MCF 10A (cell line): ENCODE results near the gene CARD9. TPM values are rescaled to one million over a fixed set of nuclear protein-coding genes. Genes with fewer than 3 reads are reported as not detected.

ENCODE experiments used
- BruUV-seq: library from RNA; stranded (reverse); fragments of 400-500 nt; replicated peaks from 2 replicates; lab custom pipeline; 2021; lab: Mats Ljungman, UMichigan
- CTCF ChIA-PET: fragments of 300-600 bp; sonication (Branson Sonifier 250); formaldehyde crosslinking; extraction: SDS; loops from one replicate; lab custom pipeline; 2021; ENCODE audit warnings: antibody characterized with exemption, inconsistent platforms; lab: Yijun Ruan, JAX
- POLR2A ChIA-PET: fragments of 300-600, 350-650 bp; sonication (Branson Sonifier 250); formaldehyde crosslinking; extraction: SDS; loops from one replicate; lab custom pipeline; 2020; ENCODE audit warnings: antibody characterized with exemption, inconsistent platforms; lab: Yijun Ruan, JAX
- DNase-seq: peaks from one replicate; pipeline ENCODE4 v3.0.0-alpha.2; 2018; ENCODE audit not compliant: unreplicated experiment
- H3K27ac Mint-ChIP-seq: one replicate; pipeline ENCODE4 v1.8.0; 2022; ENCODE audit warnings: mild to moderate bottlenecking, low read depth, mixed read lengths; ENCODE audit not compliant: unreplicated experiment
- H3K27me3 Mint-ChIP-seq: one replicate; pipeline ENCODE4 v1.8.0; 2022; ENCODE audit warnings: mixed read lengths; ENCODE audit not compliant: insufficient read depth, unreplicated experiment
- H3K36me3 Mint-ChIP-seq: one replicate; pipeline ENCODE4 v1.8.0; 2022; ENCODE audit warnings: mild to moderate bottlenecking, moderate library complexity, mixed read lengths; ENCODE audit not compliant: insufficient read depth, unreplicated experiment
- H3K4me1 Mint-ChIP-seq: one replicate; pipeline ENCODE4 v1.8.0; 2022; ENCODE audit warnings: mixed read lengths; ENCODE audit not compliant: insufficient read depth, unreplicated experiment
- H3K4me3 Mint-ChIP-seq: one replicate; pipeline ENCODE4 v1.8.0; 2022; ENCODE audit warnings: mild to moderate bottlenecking, moderate library complexity, mixed read lengths; ENCODE audit not compliant: unreplicated experiment
- H3K9me3 Mint-ChIP-seq: one replicate; pipeline ENCODE4 v1.8.0; 2022; ENCODE audit warnings: mixed read lengths; ENCODE audit not compliant: unreplicated experiment
- CTCF ChIP-seq: fragments of 200-600 bp; IDR thresholded peaks from one replicate; pipeline ENCODE4 v1.8.0; 2022; ENCODE audit warnings: antibody characterized with exemption, mild to moderate bottlenecking; ENCODE audit not compliant: unreplicated experiment
- intact Hi-C: fragments of 100-400 bp; cut with micrococcal nuclease; formaldehyde crosslinking; loops from 2 replicates; pipeline ENCODE4 v1.14.1; 2022
- total RNA-seq: library from RNA; stranded (reverse); gene quantifications from 2 replicates; pipeline ENCODE4 v1.2.3, GENCODE V29; 2022

Gene CARD9
- total RNA-seq, 1 experiment from 2014 or later, result 0.33 TPM

- H3K4me1 Mint-ChIP-seq, result no peaks in the 10 kb centered on the region
- no peaks in the 10 kb centered on the region for H3K27me3 Mint-ChIP-seq
- CTCF ChIA-PET, result interaction anchor here (0.7 kb wide), 1 partner anchor 41 kb away, joined by 3 read pairs; no protein-coding TSS in a partner anchor
- no peaks in the 10 kb centered on the region for H3K9me3 Mint-ChIP-seq
- peaks cover 4% of the 10 kb centered on the region for H3K36me3 Mint-ChIP-seq
- H3K27ac Mint-ChIP-seq, result no peak overlapping the region
- no peak overlapping the region for H3K4me3 Mint-ChIP-seq
- no peak for DNase-seq
- intact Hi-C loops, result no loop called here
- POLR2A ChIA-PET, result no interaction called here
- no TSS peak for BruUV-seq
- no peak for TF ChIP-seq CTCF
Observed at GRCh38 chr9:136367296-136368145, 5.9 kb downstream of the CARD9 start.

DNA sequence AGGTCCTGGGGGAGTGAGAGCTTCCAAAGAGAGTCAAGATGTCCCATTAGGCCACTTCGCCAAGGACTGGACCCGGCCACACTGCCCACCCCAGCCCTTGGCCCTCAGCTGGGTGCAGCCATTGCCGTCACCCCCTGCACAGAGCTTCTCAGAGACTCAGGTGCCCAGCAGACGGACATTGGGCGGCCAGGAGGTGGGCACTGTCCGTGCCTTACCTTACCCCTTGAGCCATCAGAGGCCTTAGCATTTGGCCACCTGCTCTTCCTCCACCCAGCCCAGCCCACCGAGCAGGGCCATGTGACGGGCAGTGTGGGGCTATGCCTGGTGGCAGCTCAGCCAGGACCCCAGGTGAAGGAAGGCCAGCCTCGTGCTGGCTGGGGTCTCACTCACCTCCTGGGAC lies 6.6 kb downstream of the CARD9 start:
- no peaks in the 10 kb centered on the region for H3K4me1 Mint-ChIP-seq
- no peak for DNase-seq
- peaks cover 5% of the 10 kb centered on the region for H3K36me3 Mint-ChIP-seq
- H3K4me3 Mint-ChIP-seq, result no peak overlapping the region
- BruUV-seq, result no TSS peak
- no peaks in the 10 kb centered on the region for H3K9me3 Mint-ChIP-seq
- POLR2A ChIA-PET, result interaction anchor here (0.5 kb wide), 1 partner anchor 77 kb away, joined by 3 read pairs; no protein-coding TSS in a partner anchor
- intact Hi-C loops, result no loop called here
- H3K27ac Mint-ChIP-seq, result no peak overlapping the region
- TF ChIP-seq CTCF, result no peak
- CTCF ChIA-PET, result interaction anchor here (0.7 kb wide), 1 partner anchor 42 kb away, joined by 3 read pairs; no protein-coding TSS in a partner anchor
- H3K27me3 Mint-ChIP-seq, result no peaks in the 10 kb centered on the region

GRCh38 chr9:136365775-136366222 lies 7.7 kb downstream of the CARD9 start:
- Mint-ChIP-seq H3K4me1 (no peaks in the 10 kb centered on the region), H3K27me3 (no peaks in the 10 kb centered on the region), H3K36me3 (peaks cover 5% of the 10 kb centered on the region), H3K9me3 (no peaks in the 10 kb centered on the region), H3K27ac (no peak overlapping the region), H3K4me3 (no peak overlapping the region)
- no TSS peak for BruUV-seq
- CTCF ChIA-PET, result interaction anchor here (0.6 kb wide), 1 partner anchor 1186 kb away, joined by 3 read pairs; the partner anchor contains the start of gene MRPL41
- no peak for DNase-seq
- POLR2A ChIA-PET, result interaction anchor here (0.7 kb wide), 1 partner anchor 8 kb away, joined by 3 read pairs; no protein-coding TSS in a partner anchor
- no peak for TF ChIP-seq CTCF
- intact Hi-C loops, result no loop called here

DNA sequence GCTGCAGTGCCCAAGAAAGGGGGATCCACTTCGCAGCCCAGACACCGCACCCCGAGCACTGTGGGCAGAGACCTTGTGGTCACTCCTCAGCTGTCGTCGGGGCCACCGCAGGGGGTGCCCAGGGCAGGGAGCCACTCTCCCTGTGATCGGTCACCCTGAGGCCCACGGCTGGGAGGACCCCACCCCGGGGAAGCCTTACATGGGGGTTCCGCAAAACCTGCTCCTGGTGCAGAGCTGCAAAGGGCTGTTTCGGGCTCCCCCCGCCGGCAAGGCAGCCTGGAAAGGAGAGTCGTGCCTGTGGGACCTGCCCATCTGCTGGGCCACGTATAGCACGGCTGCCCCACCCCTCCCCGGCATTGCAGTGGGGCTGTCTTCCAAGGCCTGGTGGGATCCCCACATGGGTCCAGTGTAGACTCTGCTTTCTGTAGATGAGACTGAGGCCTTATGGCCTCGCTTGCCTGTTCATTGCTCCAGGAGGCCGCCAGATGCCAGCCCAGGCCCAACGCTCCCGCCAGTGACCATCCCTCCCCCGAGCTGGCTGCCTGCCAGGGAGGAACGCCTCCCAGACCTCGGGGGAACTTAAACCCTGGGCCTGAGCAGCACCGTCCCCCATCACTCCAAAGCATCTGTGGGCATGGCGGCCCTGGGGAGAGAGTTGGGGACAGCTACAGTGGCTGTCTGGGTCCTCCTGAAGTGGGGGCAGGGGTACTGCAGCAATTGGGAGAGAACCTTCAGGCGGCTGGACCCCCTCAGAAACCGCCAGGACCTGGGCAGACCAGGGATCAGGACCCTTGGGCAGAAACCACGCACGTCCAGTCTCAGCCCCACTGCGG lies 8.3 kb downstream of the CARD9 start:
- no TSS peak for BruUV-seq
- peaks cover 5% of the 10 kb centered on the region for H3K36me3 Mint-ChIP-seq
- no peak overlapping the region for H3K27ac Mint-ChIP-seq
- H3K4me3 Mint-ChIP-seq, result no peak overlapping the region
- no peak for DNase-seq
- no peaks in the 10 kb centered on the region for H3K9me3 Mint-ChIP-seq
- POLR2A ChIA-PET, result no interaction called here
- CTCF ChIA-PET, result interaction anchor here (0.6 to 2.3 kb wide), 4 partner anchors 34 to 1187 kb away, joined by 3 to 6 read pairs (median 3); partner anchors contain the start of gene MRPL41
- H3K27me3 Mint-ChIP-seq, result no peaks in the 10 kb centered on the region
- TF ChIP-seq CTCF, result no peak
- no peaks in the 10 kb centered on the region for H3K4me1 Mint-ChIP-seq
- intact Hi-C loops, result no loop called here
